ENCODE measurements around the gene EVI2A.

- TF ChIP-seq CTCF (IDR thresholded peaks at IDR 0.05), result no peak
- TF ChIP-seq POLR2A (IDR thresholded peaks at IDR 0.05), result no peak
These were observed 31.6 kb downstream of the EVI2A start for GRCh38 chr17:31289790-31290189.

Measured in testis (tissue), 2 donors.